GM12864 (cell line): ENCODE results near the gene SLC13A4.
"Not testable (repeated sequence)": the region's sequence is repeated elsewhere in the genome, so short reads cannot be mapped to it uniquely, and the experiment has no call there.

Source experiments
- DNase-seq: peaks from one replicate; pipeline ENCODE4 v3.0.0-alpha.2; 2011; ENCODE audit warnings: low read depth
- H3K4me3 ChIP-seq: 2 replicates; pipeline ENCODE4 v1.5.1; 2011; ENCODE audit warnings: mild to moderate bottlenecking, low read depth, low read length, control low read depth
- TF ChIP-seq, protein P1 (sequence below): IDR thresholded peaks from 2 replicates; pipeline ENCODE4 v1.5.1; 2011; ENCODE audit warnings: low read depth, mild to moderate bottlenecking, moderate library complexity, low read length, control low read depth, inconsistent platforms; ENCODE audit errors: missing control alignments

SLC13A4 gene

DNA sequence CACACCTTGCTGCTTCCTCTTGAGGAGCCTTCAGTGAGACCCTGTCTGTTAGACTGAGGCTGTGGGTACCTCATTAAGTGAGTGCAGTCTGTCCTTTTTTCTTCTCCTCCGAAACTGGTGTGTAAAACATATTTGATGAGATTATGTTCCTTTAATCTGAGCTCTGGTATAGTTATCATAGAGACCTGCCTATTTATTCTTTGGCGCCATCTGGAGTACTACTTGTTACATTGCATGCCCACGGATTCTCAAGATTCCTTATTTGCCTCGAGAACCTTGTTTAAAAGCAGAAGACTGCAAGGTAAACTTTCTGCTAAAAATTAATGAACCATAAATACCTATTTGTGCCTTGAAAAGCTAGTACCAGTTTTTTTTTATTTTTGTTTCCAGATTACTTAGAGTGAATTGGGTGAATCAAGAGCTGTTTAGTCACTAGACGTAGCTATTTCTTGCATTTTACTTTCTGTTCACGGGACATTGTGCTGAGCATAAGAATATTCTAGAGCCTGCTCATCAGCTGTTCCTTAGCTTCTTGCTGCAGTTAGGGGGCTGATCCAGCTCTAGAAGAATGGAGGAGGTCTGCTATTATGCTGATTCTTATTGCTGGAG, 82.6 kb downstream of the SLC13A4 start:
- TF ChIP-seq, protein P1, sequence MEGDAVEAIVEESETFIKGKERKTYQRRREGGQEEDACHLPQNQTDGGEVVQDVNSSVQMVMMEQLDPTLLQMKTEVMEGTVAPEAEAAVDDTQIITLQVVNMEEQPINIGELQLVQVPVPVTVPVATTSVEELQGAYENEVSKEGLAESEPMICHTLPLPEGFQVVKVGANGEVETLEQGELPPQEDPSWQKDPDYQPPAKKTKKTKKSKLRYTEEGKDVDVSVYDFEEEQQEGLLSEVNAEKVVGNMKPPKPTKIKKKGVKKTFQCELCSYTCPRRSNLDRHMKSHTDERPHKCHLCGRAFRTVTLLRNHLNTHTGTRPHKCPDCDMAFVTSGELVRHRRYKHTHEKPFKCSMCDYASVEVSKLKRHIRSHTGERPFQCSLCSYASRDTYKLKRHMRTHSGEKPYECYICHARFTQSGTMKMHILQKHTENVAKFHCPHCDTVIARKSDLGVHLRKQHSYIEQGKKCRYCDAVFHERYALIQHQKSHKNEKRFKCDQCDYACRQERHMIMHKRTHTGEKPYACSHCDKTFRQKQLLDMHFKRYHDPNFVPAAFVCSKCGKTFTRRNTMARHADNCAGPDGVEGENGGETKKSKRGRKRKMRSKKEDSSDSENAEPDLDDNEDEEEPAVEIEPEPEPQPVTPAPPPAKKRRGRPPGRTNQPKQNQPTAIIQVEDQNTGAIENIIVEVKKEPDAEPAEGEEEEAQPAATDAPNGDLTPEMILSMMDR: peak; percentile 61
- no peak for DNase-seq

DNA sequence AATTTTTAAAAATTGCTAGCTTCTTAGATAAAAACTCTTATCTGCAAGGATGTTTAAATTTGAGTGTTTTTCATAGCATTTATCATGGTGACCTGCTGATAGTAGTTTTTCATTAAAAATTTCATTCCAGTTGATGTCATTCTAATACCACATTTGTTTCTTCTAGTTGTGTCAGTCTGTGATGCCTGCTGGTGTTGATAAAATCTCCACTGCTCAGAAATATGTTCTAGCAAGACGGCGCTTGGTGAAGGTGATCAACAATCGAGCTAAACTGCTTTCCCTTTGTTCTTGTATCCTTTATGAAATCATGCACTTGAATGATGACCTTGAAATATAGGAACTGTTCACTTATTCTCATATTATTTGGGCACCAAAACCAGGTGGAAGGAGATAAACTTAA, 83.3 kb downstream of the SLC13A4 start:
- H3K4me3 ChIP-seq: no peak overlapping the region
- TF ChIP-seq, protein P1: no peak

More for the DNA sequence above, 82.6 kb downstream of the SLC13A4 start:
- no peak overlapping the region for H3K4me3 ChIP-seq

DNA sequence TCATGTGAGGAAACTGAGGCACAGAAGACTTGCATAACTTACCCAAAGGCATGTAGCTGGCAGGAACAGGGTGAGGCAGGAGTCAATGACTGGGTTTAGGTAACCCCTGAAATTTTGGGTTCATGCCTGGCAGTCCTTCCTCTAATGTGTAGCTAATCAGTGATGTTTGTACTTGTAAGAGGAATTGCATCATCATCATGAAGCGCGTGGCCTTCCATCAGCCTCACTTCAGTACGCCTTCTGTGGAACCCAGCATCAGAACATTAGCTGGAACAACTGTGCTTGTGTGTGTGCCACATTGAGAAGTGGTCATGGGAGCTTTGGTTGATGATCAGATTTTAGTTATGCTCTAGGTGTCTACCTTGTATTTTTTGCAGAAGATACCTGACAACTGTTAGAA, 83.8 kb downstream of the SLC13A4 start:
- no peak for DNase-seq
- TF ChIP-seq, protein P1: no peak
- no peak overlapping the region for H3K4me3 ChIP-seq

More for the DNA sequence above, 83.3 kb downstream of the SLC13A4 start:
- DNase-seq: no peak

DNA sequence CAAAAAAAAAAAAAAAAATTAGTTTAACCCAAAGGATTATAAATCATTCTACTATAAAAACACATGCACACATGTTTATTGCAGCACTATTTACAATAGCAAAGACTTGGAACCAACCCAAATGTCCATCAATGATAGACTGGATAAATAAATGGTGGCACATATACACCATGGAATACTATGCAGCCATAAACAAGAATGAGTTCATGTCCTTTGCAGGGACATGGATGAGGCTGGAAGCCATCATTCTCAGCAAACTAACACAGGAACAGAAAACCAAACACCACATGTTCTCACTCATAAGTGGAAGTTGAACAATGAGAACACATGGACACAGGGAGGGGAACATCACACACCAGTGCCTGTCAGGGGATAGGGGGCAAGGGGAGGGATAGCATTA, 88.3 kb downstream of the SLC13A4 start:
- not testable (repeated sequence) for DNase-seq, H3K4me3 ChIP-seq

DNA sequence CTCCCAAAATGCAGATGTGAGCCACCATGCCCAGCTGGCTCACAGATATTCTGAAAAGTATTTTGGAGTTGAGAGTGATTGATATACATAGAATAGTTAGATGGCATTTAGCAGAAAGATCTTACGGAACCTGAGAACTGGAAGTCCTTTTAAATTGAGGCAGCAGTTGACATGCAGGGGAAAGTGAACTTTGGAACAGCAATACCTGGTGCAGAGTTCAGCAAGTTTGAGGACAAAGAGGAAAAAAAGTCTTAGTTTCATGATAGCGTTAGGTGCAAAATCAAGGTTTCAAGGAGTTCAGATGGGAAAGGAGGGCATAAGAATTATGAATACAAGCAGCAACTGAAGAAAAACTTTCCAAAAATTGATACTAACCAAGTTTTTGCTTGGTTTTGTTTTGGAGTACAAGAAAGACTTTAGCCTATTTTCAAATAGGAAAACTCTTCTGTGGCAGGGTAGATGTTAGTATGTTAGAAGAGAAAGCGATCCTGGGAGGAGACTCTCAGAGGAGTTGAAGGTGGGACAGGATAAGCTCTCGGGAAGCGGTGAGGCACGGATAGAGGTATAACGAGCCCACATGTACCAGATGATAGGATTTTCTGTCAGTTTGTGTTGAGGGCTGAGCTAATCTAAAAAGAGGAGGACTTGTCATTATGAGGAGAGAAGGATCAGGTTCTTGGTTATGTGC, 93.7 kb downstream of the SLC13A4 start:
- DNase-seq: no peak
- no peak overlapping the region for H3K4me3 ChIP-seq
- TF ChIP-seq, protein P1: no peak
